HL-60/S4 (cell line): ENCODE data around the gene IFNL2.
"Not testable (repeated sequence)": the region's sequence is repeated elsewhere in the genome, so short reads cannot be mapped to it uniquely, and the experiment has no call there.

Source experiments
- in situ Hi-C: fragments of 300-500 bp; cut with MboI; formaldehyde crosslinking; loops from 2 replicates; pipeline ENCODE4 v1.14.3; 2022; ENCODE audit warnings: low sequenced_read_pairs

IFNL2 gene

GRCh38 chr19:39296055-39296645 is 28.0 kb downstream of the IFNL2 start, which contains the start of gene IFNL1:
Gene IFNL1, plus strand, starts transcription at chr19:39296407. Its CDS starts 15 bp downstream, at chr19:39296422.
- in situ Hi-C loops: no loop called here

GRCh38 chr19:39296906-39297305 is 28.7 kb downstream of the IFNL2 start:
- in situ Hi-C loops: no loop called here

- in situ Hi-C loops: no loop called here
These were observed 29.9 kb downstream of the IFNL2 start for GRCh38 chr19:39297931-39298634.

DNA sequence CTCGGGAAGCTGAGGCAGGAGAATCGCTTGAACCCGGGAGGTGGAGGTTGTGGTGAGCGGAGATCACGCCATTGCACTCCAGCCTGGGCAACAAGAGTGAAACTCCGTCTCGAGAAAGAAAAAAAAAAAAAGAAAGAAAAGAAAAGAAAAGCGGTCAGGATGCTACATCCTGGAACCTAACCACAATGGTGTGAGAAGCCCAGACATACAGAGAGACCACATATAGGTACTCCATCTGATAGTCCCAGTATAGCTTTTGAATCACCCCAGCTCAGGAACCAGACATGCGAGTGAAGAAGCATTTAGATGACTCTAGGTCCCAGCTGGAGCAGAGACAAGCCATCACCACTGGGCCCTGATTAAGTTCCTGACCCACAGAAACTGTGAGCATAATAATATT is 31.2 kb downstream of the IFNL2 start:
- in situ Hi-C loops: no loop called here

GRCh38 chr19:39299832-39300231 is 31.6 kb downstream of the IFNL2 start:
- in situ Hi-C loops: no loop called here

GRCh38 chr19:39301021-39301420 is 32.8 kb downstream of the IFNL2 start:
- in situ Hi-C loops: no loop called here

DNA sequence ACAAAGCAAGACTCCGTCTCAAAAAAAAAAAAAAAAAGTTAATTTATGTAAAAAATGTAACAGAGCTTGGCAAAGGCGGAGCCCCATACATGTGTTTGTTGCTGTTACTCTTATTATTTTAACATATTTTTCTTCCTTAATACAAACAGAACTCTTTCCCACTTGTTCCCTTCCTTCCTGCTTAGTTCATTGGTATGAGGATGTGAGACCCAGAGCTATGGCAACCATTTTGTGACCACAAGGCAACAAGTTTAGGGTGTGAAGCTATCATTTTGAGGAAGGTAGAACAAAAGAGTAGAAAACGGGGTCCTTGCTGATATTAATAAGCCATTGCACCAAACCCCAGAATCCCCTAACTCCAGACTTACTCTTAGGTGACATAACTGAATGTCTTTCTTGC is 33.4 kb downstream of the IFNL2 start:
- in situ Hi-C loops: no loop called here

GRCh38 chr19:39303373-39304184 is 35.4 kb downstream of the IFNL2 start:
- in situ Hi-C loops: no loop called here

- in situ Hi-C loops: no loop called here
These were observed 36.0 kb downstream of the IFNL2 start for GRCh38 chr19:39304185-39304513.

DNA sequence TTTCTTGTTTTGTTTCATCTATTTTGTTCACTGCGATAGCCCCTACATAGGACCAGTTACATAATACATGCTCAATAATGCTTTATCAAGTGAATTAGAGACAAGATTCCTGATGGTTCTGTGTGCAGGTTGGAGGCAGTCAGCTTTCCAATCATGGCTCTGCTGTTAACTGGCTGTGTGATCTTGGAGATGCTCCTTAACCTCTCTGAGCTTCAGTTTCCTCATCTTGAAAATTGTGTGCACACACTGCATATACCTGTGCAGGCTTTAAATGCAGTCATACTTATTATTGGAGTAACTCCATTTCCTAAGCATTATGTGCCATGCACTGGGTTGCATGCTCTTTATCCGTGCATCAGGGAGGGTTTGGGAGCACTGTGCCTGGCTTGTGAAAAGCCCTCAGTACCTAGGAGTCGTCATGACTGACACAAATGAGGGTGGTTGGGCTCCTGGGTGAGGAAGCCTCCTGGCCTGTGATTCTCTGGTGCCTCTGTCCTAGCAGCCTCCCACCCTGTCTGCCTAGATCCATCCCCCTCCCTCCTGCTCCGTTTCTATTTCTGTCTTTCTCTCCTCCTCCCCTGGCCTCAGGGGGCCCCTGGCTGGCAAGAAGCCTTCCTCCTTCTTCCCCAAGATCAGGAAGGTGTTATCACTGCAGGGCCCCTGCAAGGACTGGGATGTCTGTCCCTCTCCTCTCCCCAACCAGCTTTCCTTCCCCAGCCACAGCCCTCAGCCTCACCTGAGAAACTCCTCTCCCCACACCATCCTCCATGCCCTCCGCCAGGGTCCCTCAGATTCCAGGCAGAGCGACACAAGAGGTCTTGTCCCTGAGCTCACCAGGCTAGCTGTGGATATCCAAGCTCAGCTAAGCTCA is 36.7 kb downstream of the IFNL2 start:
- in situ Hi-C loops: no loop called here

GRCh38 chr19:39306075-39306474 is 37.9 kb downstream of the IFNL2 start:
- in situ Hi-C loops: no loop called here

- in situ Hi-C loops: no loop called here
These were observed 39.0 kb downstream of the IFNL2 start for GRCh38 chr19:39307046-39307821.

- in situ Hi-C loops: no loop called here
These were observed 39.8 kb downstream of the IFNL2 start for GRCh38 chr19:39307822-39308530.

DNA sequence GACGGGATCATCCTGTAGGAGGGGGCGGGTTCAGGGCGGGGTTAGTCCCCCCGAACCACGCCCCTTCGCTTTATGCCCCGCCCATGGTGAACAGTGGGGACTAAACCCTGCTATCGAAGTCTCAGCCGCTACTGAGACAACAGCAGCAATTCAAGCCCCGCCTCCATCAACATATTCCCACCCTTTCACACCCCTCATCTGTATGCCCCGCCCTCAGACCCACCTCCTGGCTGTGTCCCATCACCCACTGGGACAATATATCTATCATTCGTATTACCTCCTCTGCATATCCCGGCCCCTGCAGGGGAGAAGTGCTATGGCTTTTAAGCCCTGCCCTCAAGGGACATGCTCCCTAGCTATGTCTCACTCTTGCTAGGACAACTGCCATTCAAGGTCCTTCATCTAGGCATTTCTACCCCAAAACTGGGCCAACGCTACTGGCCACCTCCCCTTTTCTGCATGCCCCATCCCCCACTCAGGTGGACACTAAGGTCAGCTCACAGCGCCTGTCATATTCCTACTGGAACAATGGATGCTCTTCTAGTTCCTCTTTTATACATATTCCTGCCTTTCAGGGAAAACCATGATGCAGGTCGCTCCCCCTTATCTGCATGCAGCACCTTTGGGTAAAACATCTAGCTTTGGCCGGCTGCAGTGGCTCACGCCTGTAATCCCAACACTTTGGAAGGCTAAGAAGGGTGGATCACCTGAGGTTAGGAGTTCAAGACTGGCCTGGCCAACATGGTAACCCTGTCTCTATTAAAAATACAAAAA is 40.5 kb downstream of the IFNL2 start:
- in situ Hi-C loops: no loop called here

DNA sequence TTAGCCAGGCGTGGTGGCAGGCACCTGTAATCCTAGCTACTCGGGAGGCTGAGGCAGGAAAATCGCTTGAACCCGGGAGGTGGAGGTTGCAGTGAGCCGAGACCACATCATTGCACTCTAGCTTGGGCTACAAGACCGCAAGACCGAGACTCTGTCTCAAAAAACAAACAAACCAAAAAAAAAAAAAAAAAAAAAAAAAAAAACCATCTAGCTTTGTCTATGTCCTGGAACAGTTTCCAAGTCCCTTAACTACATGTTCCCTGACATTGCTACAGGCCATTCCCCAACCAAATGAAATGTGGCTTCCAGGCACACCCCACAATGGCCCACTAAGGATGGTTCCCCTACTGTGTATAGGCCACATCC is 41.1 kb downstream of the IFNL2 start:
- in situ Hi-C loops: not testable (repeated sequence)

DNA sequence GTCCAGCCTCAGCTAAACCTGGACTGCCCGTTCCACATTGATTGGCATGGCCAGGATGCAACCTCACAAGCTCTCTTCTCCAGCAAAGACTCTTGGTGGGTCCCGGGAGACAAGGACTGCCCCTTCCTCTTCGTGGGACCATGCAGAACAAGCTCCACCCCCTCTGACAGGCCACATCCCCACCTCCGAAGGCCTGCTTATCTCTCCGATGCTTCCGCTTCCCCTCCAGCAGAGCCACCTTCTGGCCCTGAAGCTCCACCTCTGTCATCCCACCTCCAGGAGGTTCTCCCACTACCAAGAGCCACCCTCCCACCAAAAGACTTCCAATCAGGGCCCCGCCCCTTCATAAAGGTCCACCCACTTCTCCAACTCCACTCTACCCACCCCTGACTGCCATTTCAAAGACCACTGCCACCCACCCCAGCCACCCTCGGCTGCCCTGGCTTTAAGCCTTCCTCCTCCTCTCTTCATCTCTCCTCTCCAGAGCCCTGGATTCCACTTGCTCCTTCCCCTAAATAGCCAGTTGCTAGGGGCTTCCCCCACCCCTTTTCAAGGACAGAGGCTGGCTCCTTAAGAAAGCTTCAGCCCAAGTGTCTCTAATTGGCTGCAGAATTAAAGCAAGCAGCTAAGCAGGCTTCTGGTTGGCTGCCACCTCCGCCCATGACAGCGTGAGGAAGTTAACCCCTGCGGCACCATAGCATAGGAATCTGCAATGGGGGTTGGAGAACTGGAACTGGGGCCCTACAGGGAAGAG is 42.5 kb downstream of the IFNL2 start:
- in situ Hi-C loops: no loop called here

DNA sequence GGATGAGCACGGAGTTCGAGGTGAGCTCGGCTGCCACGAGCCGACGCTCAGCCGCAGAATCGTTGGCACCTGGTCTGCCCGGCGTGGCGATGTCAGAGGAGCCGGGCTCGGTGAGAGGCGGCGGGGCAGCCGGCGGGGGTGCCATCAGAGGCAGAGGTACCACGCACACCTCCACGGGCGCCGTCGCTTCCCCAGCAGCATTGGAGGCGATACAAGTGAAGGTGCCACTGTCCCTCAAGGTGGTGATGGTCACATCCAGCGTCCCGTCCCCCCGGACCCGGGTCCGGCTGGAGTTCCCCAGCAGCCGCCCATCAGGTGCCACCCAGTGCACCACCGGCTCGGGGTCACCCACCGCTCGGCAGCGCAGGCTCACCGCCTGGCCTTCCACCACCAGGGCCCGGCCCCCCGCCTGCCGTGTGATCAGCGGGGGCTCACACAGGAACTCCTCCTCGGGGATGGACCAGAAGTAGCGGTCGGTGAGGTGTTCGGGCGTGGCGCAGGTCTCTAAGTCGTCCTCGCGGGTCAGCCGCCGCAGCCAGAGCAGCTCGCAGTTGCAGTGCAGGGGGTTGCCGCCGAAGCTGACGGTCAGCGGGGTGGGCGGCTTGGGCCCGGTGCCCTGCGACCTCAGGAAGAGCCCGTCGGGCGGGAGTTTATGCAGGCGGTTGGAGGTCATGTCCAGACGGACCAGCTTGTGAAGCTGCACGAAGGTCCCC is 46.0 kb downstream of the IFNL2 start:
- in situ Hi-C loops: no loop called here

DNA sequence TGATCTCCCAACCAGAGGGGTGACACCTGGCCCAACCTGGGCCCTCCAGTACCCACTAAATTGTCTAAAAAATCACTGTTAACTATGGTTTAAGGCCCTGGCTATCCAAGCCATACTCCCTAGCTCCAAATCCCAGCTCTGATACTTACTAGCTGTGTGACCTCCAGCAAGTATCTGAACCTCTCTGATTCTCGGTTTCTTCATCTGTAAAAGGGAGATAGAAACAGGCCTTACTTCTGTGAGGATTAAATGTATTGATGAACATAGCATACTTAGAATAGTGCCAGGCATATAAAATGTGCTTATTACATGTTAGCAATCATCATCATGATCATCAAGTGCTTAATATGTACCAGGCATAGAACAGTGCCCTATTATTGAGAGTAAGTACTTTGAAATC is 47.7 kb downstream of the IFNL2 start:
- in situ Hi-C loops: no loop called here
